GM21381 (cell line): ENCODE data around the gene TRAF3IP1.

Source experiments
- ATAC-seq: cut with Tn5 transposase; IDR thresholded peaks from one replicate; pipeline ENCODE4 v1.9.1; 2021; ENCODE audit warnings: mild to moderate bottlenecking, moderate library complexity; ENCODE audit not compliant: unreplicated experiment

The TRAF3IP1 gene

DNA sequence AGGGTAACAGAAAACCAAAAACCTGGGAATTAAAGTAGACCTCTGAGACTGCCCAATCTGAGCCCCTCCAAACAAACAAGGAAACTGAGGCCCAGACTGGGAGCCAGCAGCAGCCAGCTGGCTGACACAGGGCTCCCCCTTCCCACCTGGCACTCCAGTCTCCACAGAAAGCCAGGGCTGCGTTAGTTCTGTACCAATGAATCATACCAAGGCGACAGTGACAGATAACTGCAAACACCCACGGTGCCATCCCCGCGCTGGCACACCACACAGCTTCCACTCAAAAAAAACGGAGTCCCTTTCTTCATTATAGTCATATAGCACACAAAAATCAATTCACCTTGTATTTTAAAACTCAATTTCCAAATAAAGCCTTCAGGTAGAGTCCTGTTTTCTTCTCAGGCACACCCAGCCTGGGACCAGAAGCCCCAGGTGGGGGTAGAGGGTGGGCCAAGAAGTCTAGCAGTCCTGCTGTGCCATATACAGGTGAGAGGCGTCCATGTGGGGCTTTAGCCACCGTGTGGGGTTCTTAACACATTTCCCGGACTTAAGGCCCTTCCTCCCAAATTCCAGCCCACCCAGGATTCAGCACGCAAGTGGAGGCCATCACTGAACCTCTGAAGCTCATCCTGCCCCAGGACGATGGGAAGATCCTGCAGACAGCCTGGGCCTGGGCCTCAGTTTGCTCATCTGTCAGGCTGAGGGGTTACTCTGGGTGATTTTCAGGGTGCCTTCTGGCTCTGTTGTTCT, 33.2 kb upstream of the TRAF3IP1 start:
- no peak for ATAC-seq

DNA sequence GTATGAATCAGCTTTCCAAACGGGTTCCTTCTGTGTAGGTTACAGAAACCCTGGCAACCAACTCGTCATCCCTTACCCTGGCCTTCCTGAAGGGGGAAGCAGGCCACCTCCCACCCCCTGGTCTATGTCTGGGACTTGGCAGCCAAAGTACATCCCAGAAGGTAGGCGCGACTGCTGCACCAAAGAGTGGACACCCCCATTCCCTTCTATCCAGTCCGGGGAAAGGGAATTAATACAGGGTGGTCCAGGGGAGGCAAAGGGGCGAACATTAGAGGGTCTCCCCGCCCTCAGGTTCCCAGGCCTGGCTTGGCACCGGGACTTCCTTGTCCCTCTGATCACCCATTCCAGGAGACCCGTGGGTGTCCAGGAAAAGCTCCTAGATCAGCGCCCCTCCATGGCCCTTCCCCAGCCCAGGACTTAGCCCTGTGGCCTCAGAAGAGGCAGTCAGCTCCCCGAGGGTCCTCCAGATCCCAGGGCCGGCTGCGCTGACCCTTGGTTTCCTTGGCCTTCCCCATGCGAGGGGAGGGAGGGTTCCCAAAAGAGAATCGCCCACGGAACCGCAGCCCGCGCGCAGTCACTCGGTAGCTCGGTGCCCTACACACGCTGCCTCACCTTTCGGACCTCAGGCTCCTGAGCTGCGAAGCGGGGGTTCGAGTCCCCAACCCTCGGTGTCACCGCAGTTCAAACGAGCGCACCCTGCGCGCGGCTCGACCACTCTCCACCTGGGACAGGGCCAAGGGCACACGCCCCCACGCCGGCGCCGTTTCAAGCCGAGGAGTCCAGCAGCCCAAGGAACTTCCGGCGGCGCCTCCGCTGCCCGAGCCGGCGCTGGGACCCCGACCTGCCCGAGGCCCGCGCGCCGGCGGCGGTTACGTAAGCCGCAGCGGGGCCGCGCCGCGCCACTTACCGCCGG, 32.3 kb upstream of the TRAF3IP1 start, which contains the start of gene PER2:
Gene PER2, minus strand, starts transcription at position 874 of the 913 bp plus-strand sequence. CDS start 10,674 bp downstream, outside the sequence.
- peak; percentile 36 for ATAC-seq

DNA sequence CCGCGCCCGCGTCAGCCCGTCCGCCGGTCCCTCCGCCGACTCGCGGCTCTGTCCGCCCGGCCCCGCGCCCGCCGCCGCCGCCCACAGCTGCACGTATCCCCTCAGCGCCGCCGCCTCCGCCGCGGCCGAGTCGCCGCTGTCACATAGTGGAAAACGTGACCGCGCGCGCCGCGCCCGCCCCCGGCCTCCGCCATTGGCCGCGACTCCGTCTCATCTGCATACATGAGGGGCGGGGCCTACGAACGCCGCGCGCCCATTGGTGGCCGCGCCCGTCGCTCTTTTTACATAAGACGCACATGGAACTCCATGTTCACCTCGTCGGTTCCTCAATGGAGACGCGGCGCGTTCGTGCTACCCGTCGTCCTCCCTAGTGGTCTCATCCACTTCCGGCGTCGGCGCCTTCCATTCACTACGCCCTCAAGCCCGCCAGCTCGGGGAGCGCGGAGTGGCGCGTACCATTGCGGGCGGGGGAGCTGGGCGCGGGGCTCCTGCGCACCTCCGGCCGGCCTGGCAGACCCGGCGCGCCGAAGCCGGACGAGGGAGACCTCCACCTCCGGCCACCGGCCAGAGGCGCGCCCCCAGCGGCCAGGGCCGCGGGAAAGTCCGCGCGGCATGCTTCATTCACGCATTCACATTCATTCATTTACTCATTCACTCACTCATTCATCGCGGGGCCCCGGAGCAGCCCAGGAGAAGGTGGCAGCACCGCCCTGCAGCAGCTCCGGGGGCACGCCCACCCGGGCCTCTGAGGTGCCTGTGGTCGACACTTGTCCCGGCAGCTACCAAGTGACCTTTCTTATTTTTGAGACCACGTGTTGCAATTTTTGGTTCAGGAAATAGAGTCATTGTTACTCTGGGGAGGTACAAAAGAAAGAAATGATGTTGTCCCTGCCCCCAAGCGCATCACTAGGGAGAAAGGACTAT, 31.4 kb upstream of the TRAF3IP1 start:
- peak; percentile 91 for ATAC-seq

DNA sequence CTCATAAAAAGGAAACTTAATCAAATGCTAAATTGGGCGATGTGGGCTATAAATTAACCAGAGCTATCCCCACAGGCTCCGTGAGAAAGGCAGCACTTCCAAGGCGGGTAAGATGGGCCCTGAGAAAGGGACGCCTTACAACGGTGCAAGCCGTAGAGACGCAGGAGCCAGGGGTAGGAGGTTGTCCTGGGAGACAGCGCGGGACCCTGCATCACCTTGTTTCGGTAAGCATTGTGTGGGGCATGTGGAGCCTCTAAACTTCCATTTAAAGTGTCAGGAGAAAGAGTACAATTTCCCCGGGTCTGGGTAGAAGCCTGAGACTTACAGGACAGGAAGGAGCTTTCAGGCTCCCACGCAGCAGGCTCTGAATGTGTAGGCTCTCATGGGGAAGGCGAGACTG, 30.7 kb upstream of the TRAF3IP1 start:
- no peak for ATAC-seq

DNA sequence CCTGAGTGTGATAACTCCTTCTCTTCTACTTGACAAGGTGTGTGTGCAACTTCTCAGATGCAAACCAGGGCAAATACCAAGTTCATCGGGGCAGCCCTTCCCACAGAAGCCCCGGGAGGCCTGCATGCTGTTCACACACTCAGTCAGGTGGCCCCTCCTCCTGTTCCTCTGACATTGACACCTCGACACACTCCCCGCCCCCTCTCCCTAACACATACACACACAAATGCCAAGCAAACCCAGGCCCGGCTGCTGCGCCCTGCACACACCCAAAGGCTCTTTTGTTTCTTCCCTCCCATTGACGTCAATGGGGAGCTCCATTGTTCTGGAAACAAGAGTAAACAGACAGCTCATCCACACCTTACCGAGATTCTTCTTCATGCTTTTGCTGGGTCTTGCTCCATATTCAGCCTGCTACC, 30.2 kb upstream of the TRAF3IP1 start:
- no peak for ATAC-seq

DNA sequence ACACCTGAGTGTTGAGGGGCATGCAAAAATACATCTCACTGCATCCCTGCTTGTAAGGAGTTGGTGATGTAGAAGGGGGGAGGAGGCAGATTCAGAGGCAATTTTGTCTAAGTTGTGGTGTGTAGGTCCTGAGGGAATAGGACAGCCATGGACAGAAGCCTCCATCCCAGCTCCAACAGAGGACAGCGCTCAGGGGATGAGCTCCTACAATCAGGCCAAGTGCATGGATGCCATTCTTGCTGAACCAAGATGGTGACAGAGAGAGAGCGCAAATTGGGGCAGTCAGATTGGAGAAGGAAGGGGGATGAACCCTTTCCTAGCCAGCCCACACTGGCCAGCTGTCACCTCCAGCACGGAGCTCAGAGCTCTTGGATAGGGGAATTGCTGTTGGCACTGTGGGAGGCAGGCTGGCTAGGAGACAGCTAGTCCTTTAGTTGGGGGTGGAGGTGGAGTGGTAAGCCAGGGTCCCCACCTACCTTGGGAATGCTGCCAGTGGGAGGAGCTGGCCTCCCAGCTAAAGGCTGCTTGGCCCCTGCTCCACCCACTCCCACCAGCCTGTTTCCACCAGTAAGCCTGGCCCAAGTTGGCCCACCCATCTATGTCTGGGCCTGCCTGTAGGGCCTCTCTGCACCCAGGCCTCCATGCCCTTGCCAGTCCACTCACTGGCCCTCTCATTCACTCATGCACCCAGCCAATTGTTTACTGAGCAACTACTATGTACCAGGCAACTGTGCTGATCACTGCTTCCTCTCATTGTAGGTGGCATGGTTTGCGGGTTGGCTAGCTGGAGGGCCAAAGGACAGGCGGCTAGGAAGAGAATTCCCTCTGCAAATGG, 29.4 kb upstream of the TRAF3IP1 start:
- ATAC-seq, result no peak

DNA sequence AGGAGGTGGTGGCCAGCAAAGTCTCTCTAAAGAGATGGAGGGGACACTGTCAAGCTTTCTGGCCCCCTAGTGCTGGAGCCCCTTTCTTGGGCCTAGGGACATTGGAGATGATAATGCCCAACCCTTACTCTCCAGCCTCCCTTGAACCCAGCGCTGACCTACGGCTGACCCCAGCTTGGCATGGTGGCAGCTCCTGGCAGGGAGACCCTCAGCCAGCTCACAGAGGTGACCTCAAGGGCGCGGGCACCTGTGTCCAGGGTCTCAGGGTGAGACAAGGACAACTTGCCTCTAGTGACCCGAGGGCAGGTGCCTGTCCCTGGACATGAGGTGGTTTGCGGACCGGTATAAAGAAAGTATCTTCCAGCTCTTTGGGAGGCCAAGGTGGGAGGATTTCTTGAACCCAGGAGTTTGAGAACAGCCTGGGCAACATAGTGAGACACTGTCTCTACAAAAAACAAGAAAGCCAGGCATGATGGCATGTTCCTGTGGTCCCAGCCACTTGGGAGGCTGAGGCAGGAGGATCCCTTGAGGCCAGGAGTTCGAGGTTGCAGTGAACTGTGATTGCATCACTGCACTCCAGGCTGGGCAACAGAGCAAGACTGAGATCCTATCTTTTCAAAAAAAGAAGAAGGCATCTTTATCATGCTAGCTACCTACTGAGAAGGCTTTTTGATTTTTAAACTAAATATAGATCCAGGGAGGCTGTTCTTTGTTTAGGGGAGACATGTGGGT, 28.6 kb upstream of the TRAF3IP1 start:
- ATAC-seq, result no peak

DNA sequence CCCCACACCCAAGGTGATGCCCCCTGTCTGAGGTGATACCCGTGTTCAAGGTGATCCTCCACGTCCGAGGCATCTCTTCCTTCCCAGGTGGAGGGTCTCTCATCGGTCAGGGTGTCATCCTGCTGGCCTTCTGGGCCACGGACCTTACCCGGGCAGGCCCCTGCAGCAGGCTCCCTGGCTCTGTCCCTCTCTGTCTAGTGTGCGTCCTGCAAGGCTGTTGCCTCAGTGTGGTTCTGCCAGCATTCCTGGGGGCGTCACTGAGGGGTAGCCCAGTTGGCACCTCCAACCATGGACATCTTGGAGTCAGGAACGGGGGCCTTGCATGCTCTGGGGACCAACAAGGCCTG, 26.3 kb upstream of the TRAF3IP1 start:
- ATAC-seq, result no peak

DNA sequence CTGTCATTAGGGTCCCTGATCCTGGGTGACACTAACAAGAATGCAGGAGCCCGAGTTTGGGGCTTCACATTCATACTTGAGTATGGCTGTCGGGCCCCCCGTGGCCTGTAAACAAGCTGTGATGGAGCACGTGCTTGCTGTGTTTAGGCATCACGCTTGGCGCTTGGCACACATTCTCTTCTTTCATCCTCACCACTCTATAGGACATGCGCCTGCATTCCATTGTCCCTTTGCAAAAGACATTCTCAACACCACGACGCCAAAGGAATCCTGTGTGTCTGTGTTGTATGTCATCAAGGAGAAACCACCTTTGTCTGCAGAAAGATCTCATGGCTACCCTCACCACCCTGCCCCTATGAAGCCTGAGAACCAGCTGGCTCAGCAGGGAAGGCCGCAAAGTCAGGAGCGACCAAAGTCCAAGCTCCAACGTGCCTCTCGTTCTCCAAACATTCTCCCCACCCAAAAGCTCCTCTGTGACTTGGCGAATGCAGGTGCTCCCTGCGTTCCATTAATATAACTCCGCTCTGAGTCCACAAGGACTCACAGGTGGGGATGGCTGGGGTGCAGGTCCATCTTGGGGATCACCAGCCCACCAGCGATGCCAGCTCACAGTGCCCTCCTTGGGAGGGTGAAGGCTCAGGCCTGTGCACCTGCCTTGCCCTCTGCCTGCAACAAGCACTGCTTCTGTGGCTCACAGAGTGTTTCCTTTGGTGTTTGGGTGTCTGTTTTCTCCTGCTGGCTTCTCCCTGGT, 25.8 kb upstream of the TRAF3IP1 start:
- ATAC-seq, result no peak

DNA sequence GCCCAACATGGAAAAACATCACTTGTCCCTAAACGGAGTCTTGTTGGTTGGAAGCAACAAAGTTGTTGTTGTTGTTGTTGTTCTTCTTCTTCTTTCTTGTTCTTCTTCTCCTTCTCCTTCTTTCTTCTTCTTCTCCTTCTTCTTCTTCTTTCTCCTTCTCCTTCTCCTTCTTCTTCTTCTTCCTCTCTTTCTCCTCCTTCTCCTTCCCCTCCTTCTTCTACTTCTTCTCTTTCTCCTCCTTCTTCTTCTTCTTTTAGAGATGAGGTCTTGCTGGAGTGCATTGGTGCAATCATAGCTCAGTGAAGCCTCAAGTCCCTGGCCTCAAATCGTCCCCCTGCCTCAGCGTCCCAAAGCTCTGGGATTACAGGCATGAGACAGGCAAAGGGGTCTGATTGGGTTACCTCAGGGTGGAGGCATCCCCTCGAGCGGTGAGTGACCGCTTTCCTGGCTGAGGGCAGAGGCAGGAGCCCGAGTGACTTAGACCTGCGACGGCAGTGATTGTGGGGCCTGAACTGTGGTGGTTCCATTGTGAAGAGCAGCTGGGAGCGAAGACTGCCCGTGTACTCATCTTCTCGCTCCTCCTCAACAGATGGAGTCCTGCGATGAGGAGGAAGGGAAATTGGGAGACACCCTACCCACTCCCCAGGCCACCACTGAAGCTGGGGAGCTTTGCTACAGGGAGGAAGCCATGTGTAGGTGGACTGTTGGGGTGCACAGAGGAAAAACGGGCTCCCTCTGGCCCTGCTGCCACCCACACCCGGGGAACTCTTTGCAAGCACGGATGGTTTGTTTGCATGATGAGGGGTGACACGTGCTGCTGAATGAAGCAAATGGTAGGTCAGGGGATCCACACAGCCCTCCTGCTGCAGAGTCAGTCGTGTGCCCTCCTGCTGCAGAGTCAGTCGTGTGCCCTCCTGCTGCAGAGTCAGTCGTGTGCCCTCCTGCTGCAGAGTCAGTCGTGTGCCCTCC, 24.9 kb upstream of the TRAF3IP1 start:
- no peak for ATAC-seq

DNA sequence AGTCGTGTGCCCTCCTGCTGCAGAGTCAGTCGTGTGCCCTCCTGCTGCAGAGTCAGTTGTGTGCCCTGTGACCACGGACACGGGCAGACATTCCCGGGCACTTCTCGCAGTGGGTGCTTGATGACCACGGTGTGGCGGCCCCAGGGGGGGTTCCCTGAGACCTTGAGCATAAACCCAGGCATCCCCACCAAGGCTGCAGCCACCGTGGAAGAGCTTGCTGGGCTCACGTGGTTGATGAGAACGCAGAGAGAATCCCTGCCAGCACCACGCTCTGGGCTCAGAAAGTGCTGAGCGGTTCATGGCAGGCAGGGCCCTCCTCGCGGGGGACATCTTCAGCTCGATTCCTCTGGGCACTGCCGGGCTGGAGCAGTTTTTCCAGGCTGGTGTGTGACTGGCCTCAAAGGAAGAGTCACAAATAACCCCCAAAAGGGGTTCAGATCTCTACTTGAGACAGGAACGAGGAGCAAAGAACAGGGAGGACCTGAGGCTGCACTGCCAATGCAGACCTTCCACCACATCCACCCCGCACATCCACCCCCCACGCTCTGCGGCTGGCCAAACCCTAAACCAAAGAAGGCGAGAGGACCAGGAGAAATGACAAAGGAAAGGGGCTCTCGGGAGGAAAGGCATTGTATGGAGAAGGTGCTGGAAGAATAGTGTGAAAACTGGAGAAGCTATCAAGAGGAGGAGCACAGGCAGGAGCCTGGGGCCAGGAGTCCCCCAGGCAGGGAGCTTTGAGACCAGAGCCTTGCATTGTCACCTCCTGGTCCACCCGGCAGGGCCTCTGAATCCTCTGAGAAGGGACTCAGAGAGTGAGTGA, 23.5 kb upstream of the TRAF3IP1 start:
- no peak for ATAC-seq

DNA sequence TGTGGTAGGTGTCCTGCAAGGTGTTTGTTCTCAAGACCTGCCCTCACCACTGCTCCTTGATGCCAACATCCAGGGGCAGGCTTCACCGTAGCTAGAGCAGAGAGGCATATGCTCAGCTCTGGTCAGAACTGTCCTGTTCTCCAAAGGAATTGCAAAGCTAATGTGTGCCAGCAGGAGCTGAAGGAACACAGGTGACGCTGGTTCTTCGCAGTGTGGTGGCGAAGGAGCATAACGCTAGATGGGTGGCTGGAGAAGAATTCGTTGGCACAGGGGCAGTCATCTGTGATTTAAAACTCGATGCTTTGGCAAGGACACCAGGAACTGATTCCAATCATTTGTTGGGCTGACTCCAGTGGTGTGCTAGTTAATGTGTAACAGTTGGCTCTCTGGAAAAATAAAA, 20.5 kb upstream of the TRAF3IP1 start:
- no peak for ATAC-seq

DNA sequence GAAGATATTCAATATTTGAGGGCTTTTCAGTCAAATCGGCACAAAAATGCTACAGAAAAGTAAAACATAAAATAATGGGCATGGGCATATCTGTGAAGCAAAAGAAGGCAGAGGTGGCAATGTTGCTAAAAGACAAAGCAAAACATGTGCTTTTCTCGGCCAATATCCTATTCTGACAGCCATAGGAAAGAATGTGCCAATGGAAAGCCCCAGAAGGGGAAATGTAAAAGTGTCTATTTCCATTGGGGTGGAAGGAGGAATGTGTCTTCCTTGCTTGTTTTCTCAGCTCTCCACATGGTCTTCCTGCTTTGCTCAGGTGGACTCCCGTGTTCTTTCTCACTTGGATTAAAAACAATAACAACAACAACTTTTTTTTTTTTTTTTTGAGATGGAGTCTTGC, 18.2 kb upstream of the TRAF3IP1 start:
- no peak for ATAC-seq

DNA sequence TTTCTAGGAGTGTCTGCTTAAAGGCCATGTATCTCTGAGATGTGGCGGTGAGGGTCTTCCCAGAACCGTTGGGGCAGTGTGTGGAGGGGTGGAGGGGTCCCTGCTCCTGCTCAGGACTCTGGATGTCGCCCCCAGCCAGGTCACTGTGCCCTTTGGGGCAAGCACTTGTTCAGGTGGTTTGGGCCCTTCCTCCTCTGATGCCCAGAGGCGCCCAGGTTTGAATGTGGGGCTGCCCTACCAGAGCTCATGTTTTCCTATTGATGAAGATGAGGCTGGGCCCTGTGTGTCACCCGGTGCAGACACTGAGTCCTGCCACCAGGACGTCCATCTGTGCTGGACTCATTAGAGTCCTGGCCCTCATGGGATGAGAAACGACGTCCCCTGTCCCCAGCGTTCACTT, 17.6 kb upstream of the TRAF3IP1 start:
- ATAC-seq, result no peak

DNA sequence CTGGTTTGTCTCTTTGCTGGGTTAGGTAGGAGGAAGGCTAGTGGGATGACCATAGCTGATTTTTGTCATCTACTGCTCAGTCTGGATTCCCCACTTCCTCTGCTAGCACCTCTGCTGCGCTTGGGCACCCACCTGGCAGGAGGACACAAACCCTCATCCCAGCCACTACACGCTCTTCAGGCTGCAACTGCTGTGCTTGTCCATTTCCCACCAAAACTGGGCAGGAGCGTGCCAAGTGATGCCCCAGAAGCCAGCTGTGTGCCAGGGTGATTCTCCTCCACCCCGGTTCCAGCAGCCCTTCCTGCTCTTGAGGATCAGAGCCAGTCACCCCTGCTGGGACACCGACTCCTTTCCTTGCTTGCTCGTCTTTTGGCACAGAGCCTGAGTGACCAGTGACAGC, 16.2 kb upstream of the TRAF3IP1 start:
- ATAC-seq, result no peak

DNA sequence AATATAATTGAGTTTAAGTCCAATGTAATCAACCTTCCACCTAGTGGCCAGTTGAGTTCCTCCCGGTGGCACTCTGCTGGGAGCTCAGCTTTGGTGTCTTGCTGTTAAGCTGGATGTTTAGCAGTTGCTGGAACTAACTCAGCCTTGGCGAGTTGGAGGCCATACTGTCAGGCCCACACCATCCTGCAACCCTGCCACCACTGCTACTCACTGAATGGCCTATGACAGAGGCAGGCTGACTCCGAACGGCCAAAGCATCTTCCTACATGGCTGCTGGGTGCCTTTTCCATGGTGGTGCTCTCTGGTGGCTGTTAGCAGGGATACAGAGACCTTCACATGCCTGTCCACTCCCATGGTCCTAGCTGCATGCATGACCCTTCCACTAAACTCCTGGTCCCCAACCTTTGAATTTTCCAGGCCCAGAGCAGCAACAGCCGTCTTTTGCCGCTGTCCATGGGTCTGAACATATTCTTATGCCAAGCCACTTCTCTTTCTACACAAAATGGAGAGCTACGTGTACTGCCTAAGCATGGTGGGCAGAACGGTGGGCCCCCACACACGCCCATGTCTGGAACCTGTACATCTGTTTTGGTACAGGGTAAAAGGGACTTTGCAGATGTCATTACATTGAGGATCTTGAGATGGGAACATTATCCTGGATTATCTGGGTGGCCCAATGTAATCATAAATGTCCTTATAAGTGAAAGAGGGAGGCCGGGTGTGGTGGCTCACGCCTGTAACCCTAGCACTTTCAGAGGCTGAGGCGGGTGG, 15.0 kb upstream of the TRAF3IP1 start:
- no peak for ATAC-seq
